Embryonic facial prominence (tissue), 1 donor: Measurements from ENCODE around the gene SLC6A18.

Experiments used
- DNase-seq: peaks from one replicate; pipeline ENCODE4 v3.0.0-alpha.2; 2016; ENCODE audit errors: extremely low spot score

SLC6A18 gene

GRCh38 chr5:1225081-1225480, at the start of gene SLC6A18:
Gene SLC6A18 (plus strand): TSS chr5:1225381. CDS start chr5:1225478, 97 bp downstream.
- no peak for DNase-seq

- no peak for DNase-seq
These were observed 49.2 kb upstream of the SLC6A18 start for GRCh38 chr5:1175801-1176472.

GRCh38 chr5:1176473-1177391, 48.4 kb upstream of the SLC6A18 start:
- no peak for DNase-seq

- no peak for DNase-seq
These were observed 47.2 kb upstream of the SLC6A18 start for GRCh38 chr5:1177826-1178528.

- DNase-seq, result no peak
These were observed 46.4 kb upstream of the SLC6A18 start for GRCh38 chr5:1178529-1179382.

GRCh38 chr5:1179383-1179715, 45.8 kb upstream of the SLC6A18 start:
- no peak for DNase-seq

- DNase-seq, result no peak
These were observed 45.1 kb upstream of the SLC6A18 start for GRCh38 chr5:1180096-1180495.

GRCh38 chr5:1180841-1181271, 44.3 kb upstream of the SLC6A18 start:
- no peak for DNase-seq

- no peak for DNase-seq
These were observed 43.5 kb upstream of the SLC6A18 start for GRCh38 chr5:1181451-1182359.

GRCh38 chr5:1182360-1182632, 42.9 kb upstream of the SLC6A18 start:
- no peak for DNase-seq

- DNase-seq, result no peak
These were observed 42.4 kb upstream of the SLC6A18 start for GRCh38 chr5:1182633-1183423.

- DNase-seq, result no peak
These were observed 41.6 kb upstream of the SLC6A18 start for GRCh38 chr5:1183424-1184162.

- DNase-seq, result no peak
These were observed 41.1 kb upstream of the SLC6A18 start for GRCh38 chr5:1184163-1184470.

GRCh38 chr5:1184481-1184880, 40.7 kb upstream of the SLC6A18 start:
- DNase-seq, result no peak

- DNase-seq, result no peak
These were observed 40.0 kb upstream of the SLC6A18 start for GRCh38 chr5:1185038-1185627.

- DNase-seq, result no peak
These were observed 39.4 kb upstream of the SLC6A18 start for GRCh38 chr5:1185629-1186350.

- DNase-seq, result no peak
These were observed 38.6 kb upstream of the SLC6A18 start for GRCh38 chr5:1186351-1187233.
